Measurements from ENCODE around the gene EOLA2.

EOLA2 gene

GRCh38 chrX:149982310-149982709 lies 44.0 kb upstream of the EOLA2 start:
- TF ChIP-seq PPARA (CRISPR knock-in tag; IDR thresholded peaks at IDR 0.05; ENCODE audit: borderline replicate concordance): no peak
- TF ChIP-seq CSRNP3 (CRISPR knock-in tag; IDR thresholded peaks at IDR 0.05): no peak
- TF ChIP-seq RARB (CRISPR knock-in tag; IDR thresholded peaks at IDR 0.05): no peak
- TF ChIP-seq ESRRG (CRISPR knock-in tag; IDR thresholded peaks at IDR 0.05): no peak
- TF ChIP-seq ZNF8 (CRISPR knock-in tag; IDR thresholded peaks at IDR 0.05): no peak
- TF ChIP-seq BACH2 (CRISPR knock-in tag; IDR thresholded peaks at IDR 0.05; ENCODE audit: borderline replicate concordance): no peak
- TF ChIP-seq, protein P1, sequence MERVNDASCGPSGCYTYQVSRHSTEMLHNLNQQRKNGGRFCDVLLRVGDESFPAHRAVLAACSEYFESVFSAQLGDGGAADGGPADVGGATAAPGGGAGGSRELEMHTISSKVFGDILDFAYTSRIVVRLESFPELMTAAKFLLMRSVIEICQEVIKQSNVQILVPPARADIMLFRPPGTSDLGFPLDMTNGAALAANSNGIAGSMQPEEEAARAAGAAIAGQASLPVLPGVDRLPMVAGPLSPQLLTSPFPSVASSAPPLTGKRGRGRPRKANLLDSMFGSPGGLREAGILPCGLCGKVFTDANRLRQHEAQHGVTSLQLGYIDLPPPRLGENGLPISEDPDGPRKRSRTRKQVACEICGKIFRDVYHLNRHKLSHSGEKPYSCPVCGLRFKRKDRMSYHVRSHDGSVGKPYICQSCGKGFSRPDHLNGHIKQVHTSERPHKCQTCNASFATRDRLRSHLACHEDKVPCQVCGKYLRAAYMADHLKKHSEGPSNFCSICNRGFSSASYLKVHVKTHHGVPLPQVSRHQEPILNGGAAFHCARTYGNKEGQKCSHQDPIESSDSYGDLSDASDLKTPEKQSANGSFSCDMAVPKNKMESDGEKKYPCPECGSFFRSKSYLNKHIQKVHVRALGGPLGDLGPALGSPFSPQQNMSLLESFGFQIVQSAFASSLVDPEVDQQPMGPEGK (CRISPR knock-in tag; IDR thresholded peaks at IDR 0.05; ENCODE audit: borderline replicate concordance): no peak
- TF ChIP-seq, protein P2, sequence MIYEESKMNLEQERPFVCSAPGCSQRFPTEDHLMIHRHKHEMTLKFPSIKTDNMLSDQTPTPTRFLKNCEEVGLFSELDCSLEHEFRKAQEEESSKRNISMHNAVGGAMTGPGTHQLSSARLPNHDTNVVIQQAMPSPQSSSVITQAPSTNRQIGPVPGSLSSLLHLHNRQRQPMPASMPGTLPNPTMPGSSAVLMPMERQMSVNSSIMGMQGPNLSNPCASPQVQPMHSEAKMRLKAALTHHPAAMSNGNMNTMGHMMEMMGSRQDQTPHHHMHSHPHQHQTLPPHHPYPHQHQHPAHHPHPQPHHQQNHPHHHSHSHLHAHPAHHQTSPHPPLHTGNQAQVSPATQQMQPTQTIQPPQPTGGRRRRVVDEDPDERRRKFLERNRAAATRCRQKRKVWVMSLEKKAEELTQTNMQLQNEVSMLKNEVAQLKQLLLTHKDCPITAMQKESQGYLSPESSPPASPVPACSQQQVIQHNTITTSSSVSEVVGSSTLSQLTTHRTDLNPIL (CRISPR knock-in tag; IDR thresholded peaks at IDR 0.05; ENCODE audit: low read depth): no peak
- TF ChIP-seq ZC3H10 (CRISPR knock-in tag; IDR thresholded peaks at IDR 0.05): no peak
- TF ChIP-seq ISL1 (CRISPR knock-in tag; IDR thresholded peaks at IDR 0.05): no peak
- ATAC-seq: peak; percentile 35; the same call in 2 of the 3 replicates

DNA sequence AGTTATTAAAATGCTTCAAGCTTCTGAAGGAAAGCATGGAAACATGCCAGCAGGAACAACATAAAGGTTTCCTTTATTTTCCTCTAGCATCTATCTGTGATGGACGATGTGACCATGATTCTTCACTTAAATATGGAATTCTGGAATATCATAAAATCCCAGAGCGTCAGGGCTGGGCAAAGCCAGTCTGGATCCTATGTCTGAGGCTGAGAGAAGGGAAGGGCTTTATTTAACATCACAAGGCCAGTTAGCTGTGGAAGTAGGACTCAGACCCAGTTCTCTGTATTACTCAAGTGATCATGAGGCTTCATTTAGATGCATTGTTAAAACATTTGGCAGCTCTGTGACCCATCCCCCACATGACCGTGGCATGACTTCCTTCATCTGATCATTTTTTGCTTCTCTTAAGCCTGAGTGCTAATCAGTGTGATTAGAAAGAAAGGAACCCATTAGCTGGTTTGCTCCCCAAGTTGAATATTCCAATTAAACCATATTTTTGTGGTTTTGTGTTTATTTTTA lies 40.9 kb upstream of the EOLA2 start:
- ATAC-seq: no peak
- TF ChIP-seq POU6F1 (CRISPR knock-in tag; IDR thresholded peaks at IDR 0.05; ENCODE audit: borderline replicate concordance, low read depth) (no peak), CSRNP3 (CRISPR knock-in tag; IDR thresholded peaks at IDR 0.05) (no peak), BACH2 (CRISPR knock-in tag; IDR thresholded peaks at IDR 0.05; ENCODE audit: borderline replicate concordance) (no peak), ISL1 (CRISPR knock-in tag; IDR thresholded peaks at IDR 0.05) (no peak), ZNF8 (CRISPR knock-in tag; IDR thresholded peaks at IDR 0.05) (no peak), RARB (CRISPR knock-in tag; IDR thresholded peaks at IDR 0.05) (no peak), SNAI2 (CRISPR knock-in tag; IDR thresholded peaks at IDR 0.05) (no peak)
- TF ChIP-seq, protein P3, sequence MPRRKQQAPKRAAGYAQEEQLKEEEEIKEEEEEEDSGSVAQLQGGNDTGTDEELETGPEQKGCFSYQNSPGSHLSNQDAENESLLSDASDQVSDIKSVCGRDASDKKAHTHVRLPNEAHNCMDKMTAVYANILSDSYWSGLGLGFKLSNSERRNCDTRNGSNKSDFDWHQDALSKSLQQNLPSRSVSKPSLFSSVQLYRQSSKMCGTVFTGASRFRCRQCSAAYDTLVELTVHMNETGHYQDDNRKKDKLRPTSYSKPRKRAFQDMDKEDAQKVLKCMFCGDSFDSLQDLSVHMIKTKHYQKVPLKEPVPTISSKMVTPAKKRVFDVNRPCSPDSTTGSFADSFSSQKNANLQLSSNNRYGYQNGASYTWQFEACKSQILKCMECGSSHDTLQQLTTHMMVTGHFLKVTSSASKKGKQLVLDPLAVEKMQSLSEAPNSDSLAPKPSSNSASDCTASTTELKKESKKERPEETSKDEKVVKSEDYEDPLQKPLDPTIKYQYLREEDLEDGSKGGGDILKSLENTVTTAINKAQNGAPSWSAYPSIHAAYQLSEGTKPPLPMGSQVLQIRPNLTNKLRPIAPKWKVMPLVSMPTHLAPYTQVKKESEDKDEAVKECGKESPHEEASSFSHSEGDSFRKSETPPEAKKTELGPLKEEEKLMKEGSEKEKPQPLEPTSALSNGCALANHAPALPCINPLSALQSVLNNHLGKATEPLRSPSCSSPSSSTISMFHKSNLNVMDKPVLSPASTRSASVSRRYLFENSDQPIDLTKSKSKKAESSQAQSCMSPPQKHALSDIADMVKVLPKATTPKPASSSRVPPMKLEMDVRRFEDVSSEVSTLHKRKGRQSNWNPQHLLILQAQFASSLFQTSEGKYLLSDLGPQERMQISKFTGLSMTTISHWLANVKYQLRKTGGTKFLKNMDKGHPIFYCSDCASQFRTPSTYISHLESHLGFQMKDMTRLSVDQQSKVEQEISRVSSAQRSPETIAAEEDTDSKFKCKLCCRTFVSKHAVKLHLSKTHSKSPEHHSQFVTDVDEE (CRISPR knock-in tag; IDR thresholded peaks at IDR 0.05): no peak

GRCh38 chrX:149962859-149963757 lies 24.8 kb upstream of the EOLA2 start:
- no peak for TF ChIP-seq ZNF70 (CRISPR knock-in tag; IDR thresholded peaks at IDR 0.05)
- TF ChIP-seq SNAI2 (CRISPR knock-in tag; IDR thresholded peaks at IDR 0.05): no peak
- TF ChIP-seq ZNF565 (CRISPR knock-in tag; conservative IDR thresholded peaks at IDR 0.05; ENCODE audit: low read depth): no peak
- TF ChIP-seq ESRRG (CRISPR knock-in tag; IDR thresholded peaks at IDR 0.05): no peak
- TF ChIP-seq ISL1 (CRISPR knock-in tag; IDR thresholded peaks at IDR 0.05): no peak
- no peak for TF ChIP-seq ZNF8 (CRISPR knock-in tag; IDR thresholded peaks at IDR 0.05)
- no peak for TF ChIP-seq RARB (CRISPR knock-in tag; IDR thresholded peaks at IDR 0.05)
- ATAC-seq: peak; percentile 100

All from SK-N-SH treated with all-trans-retinoic acid at 6 μM for 48 hours (cell line).